GM12801 (cell line): Measurements from ENCODE around the gene CDHR4.

ENCODE experiments used
- CTCF ChIP-seq: IDR thresholded peaks from one replicate; pipeline ENCODE4 v1.5.1; 2011; ENCODE audit warnings: control low read depth; ENCODE audit not compliant: insufficient read length; ENCODE audit errors: extremely low read depth

Gene CDHR4

GRCh38 chr3:49790626-49791411, 8.9 kb downstream of the CDHR4 start:
- TF ChIP-seq CTCF, result no peak

- TF ChIP-seq CTCF, result no peak
Measured at GRCh38 chr3:49788056-49788455, 11.6 kb downstream of the CDHR4 start.

GRCh38 chr3:49787536-49787935, 12.1 kb downstream of the CDHR4 start:
- no peak for TF ChIP-seq CTCF

- TF ChIP-seq CTCF, result no peak
Measured at GRCh38 chr3:49787182-49787464, 12.6 kb downstream of the CDHR4 start.

- no peak for TF ChIP-seq CTCF
Measured at GRCh38 chr3:49786357-49787181, 13.1 kb downstream of the CDHR4 start, which contains the start of gene IP6K1. Gene IP6K1 (minus strand): TSS chr3:49786542. CDS start chr3:49748040, 38,502 bp downstream.

GRCh38 chr3:49785565-49786356, 13.9 kb downstream of the CDHR4 start:
- no peak for TF ChIP-seq CTCF
